ENCODE results near the gene CD83.

The CD83 gene

GRCh38 chr6:14125346-14125745 lies 7.8 kb downstream of the CD83 start:
- H3K9ac ChIP-seq (ENCODE audit: low read length): no peak overlapping the region
- H3K27ac ChIP-seq (ENCODE audit: low read depth, low read length): no peak overlapping the region
- no peaks in the 10 kb centered on the region for H3K9me3 ChIP-seq (ENCODE audit: control insufficient read depth, insufficient read depth, low read depth, low read length)
- peaks cover 30% of the 10 kb centered on the region for H3K4me1 ChIP-seq (ENCODE audit: control insufficient read depth, insufficient read depth, low read length)
- no peaks in the 10 kb centered on the region for H3K36me3 ChIP-seq (ENCODE audit: control insufficient read depth, insufficient read depth, low read length)
- no peaks in the 10 kb centered on the region for H3K27me3 ChIP-seq (ENCODE audit: control insufficient read depth, insufficient read depth, low read length)
- H3K4me3 ChIP-seq (ENCODE audit: low read depth, low read length): no peak overlapping the region

GRCh38 chr6:14126191-14126590 lies 8.6 kb downstream of the CD83 start:
- Histone ChIP-seq H3K36me3 (ENCODE audit: control insufficient read depth, insufficient read depth, low read length) (no peaks in the 10 kb centered on the region), H3K9ac (ENCODE audit: low read length) (no peak overlapping the region), H3K4me3 (ENCODE audit: low read depth, low read length) (no peak overlapping the region), H3K9me3 (ENCODE audit: control insufficient read depth, insufficient read depth, low read depth, low read length) (no peaks in the 10 kb centered on the region), H3K4me1 (ENCODE audit: control insufficient read depth, insufficient read depth, low read length) (peaks cover 30% of the 10 kb centered on the region), H3K27ac (ENCODE audit: low read depth, low read length) (no peak overlapping the region), H3K27me3 (ENCODE audit: control insufficient read depth, insufficient read depth, low read length) (no peaks in the 10 kb centered on the region)

GRCh38 chr6:14127611-14128010 lies 10.0 kb downstream of the CD83 start:
- Histone ChIP-seq H3K36me3 (ENCODE audit: control insufficient read depth, insufficient read depth, low read length) (no peaks in the 10 kb centered on the region), H3K9me3 (ENCODE audit: control insufficient read depth, insufficient read depth, low read depth, low read length) (no peaks in the 10 kb centered on the region), H3K4me1 (ENCODE audit: control insufficient read depth, insufficient read depth, low read length) (peaks cover 30% of the 10 kb centered on the region), H3K27ac (ENCODE audit: low read depth, low read length) (no peak overlapping the region), H3K4me3 (ENCODE audit: low read depth, low read length) (no peak overlapping the region), H3K27me3 (ENCODE audit: control insufficient read depth, insufficient read depth, low read length) (no peaks in the 10 kb centered on the region), H3K9ac (ENCODE audit: low read length) (no peak overlapping the region)

GRCh38 chr6:14128012-14128411 lies 10.4 kb downstream of the CD83 start:
- Histone ChIP-seq H3K9me3 (ENCODE audit: control insufficient read depth, insufficient read depth, low read depth, low read length) (no peaks in the 10 kb centered on the region), H3K27me3 (ENCODE audit: control insufficient read depth, insufficient read depth, low read length) (no peaks in the 10 kb centered on the region), H3K4me3 (ENCODE audit: low read depth, low read length) (no peak overlapping the region), H3K4me1 (ENCODE audit: control insufficient read depth, insufficient read depth, low read length) (peaks cover 30% of the 10 kb centered on the region), H3K9ac (ENCODE audit: low read length) (no peak overlapping the region), H3K36me3 (ENCODE audit: control insufficient read depth, insufficient read depth, low read length) (no peaks in the 10 kb centered on the region), H3K27ac (ENCODE audit: low read depth, low read length) (no peak overlapping the region)

GRCh38 chr6:14128746-14129145 lies 11.2 kb downstream of the CD83 start:
- Histone ChIP-seq H3K4me1 (ENCODE audit: control insufficient read depth, insufficient read depth, low read length) (peaks cover 30% of the 10 kb centered on the region), H3K36me3 (ENCODE audit: control insufficient read depth, insufficient read depth, low read length) (no peaks in the 10 kb centered on the region), H3K9me3 (ENCODE audit: control insufficient read depth, insufficient read depth, low read depth, low read length) (no peaks in the 10 kb centered on the region), H3K9ac (ENCODE audit: low read length) (no peak overlapping the region), H3K27me3 (ENCODE audit: control insufficient read depth, insufficient read depth, low read length) (no peaks in the 10 kb centered on the region), H3K27ac (ENCODE audit: low read depth, low read length) (no peak overlapping the region), H3K4me3 (ENCODE audit: low read depth, low read length) (no peak overlapping the region)

- Histone ChIP-seq H3K4me3 (ENCODE audit: low read depth, low read length) (no peak overlapping the region), H3K9ac (ENCODE audit: low read length) (no peak overlapping the region), H3K4me1 (ENCODE audit: control insufficient read depth, insufficient read depth, low read length) (peaks cover 30% of the 10 kb centered on the region), H3K27ac (ENCODE audit: low read depth, low read length) (no peak overlapping the region), H3K27me3 (ENCODE audit: control insufficient read depth, insufficient read depth, low read length) (no peaks in the 10 kb centered on the region), H3K36me3 (ENCODE audit: control insufficient read depth, insufficient read depth, low read length) (peaks cover 2% of the 10 kb centered on the region; the same call in 1 of the 2 replicates), H3K9me3 (ENCODE audit: control insufficient read depth, insufficient read depth, low read depth, low read length) (no peaks in the 10 kb centered on the region)
Observed at GRCh38 chr6:14129575-14129974, 12.0 kb downstream of the CD83 start.

- Histone ChIP-seq H3K4me3 (ENCODE audit: low read depth, low read length) (no peak overlapping the region), H3K36me3 (ENCODE audit: control insufficient read depth, insufficient read depth, low read length) (peaks cover 2% of the 10 kb centered on the region; the same call in 1 of the 2 replicates), H3K9me3 (ENCODE audit: control insufficient read depth, insufficient read depth, low read depth, low read length) (no peaks in the 10 kb centered on the region), H3K27ac (ENCODE audit: low read depth, low read length) (no peak overlapping the region), H3K9ac (ENCODE audit: low read length) (no peak overlapping the region), H3K27me3 (ENCODE audit: control insufficient read depth, insufficient read depth, low read length) (no peaks in the 10 kb centered on the region), H3K4me1 (ENCODE audit: control insufficient read depth, insufficient read depth, low read length) (peaks cover 30% of the 10 kb centered on the region)
Observed at GRCh38 chr6:14130435-14131075, 13.0 kb downstream of the CD83 start.

- H3K9ac ChIP-seq (ENCODE audit: low read length): no peak overlapping the region
- H3K4me1 ChIP-seq (ENCODE audit: control insufficient read depth, insufficient read depth, low read length): peaks cover 30% of the 10 kb centered on the region
- H3K27me3 ChIP-seq (ENCODE audit: control insufficient read depth, insufficient read depth, low read length): no peaks in the 10 kb centered on the region
- H3K4me3 ChIP-seq (ENCODE audit: low read depth, low read length): no peak overlapping the region
- H3K9me3 ChIP-seq (ENCODE audit: control insufficient read depth, insufficient read depth, low read depth, low read length): no peaks in the 10 kb centered on the region
- H3K27ac ChIP-seq (ENCODE audit: low read depth, low read length): no peak overlapping the region
- peaks cover 2% of the 10 kb centered on the region; the same call in 1 of the 2 replicates for H3K36me3 ChIP-seq (ENCODE audit: control insufficient read depth, insufficient read depth, low read length)
Observed at GRCh38 chr6:14131579-14131978, 14.0 kb downstream of the CD83 start.

GRCh38 chr6:14132244-14132920 lies 14.8 kb downstream of the CD83 start:
- no peak overlapping the region for H3K4me3 ChIP-seq (ENCODE audit: low read depth, low read length)
- peaks cover 28% of the 10 kb centered on the region for H3K4me1 ChIP-seq (ENCODE audit: control insufficient read depth, insufficient read depth, low read length)
- no peak overlapping the region for H3K9ac ChIP-seq (ENCODE audit: low read length)
- no peak overlapping the region for H3K27ac ChIP-seq (ENCODE audit: low read depth, low read length)
- no peaks in the 10 kb centered on the region for H3K9me3 ChIP-seq (ENCODE audit: control insufficient read depth, insufficient read depth, low read depth, low read length)
- H3K36me3 ChIP-seq (ENCODE audit: control insufficient read depth, insufficient read depth, low read length): peaks cover 2% of the 10 kb centered on the region; the same call in 1 of the 2 replicates
- H3K27me3 ChIP-seq (ENCODE audit: control insufficient read depth, insufficient read depth, low read length): no peaks in the 10 kb centered on the region

GRCh38 chr6:14132921-14133275 lies 15.3 kb downstream of the CD83 start:
- no peak overlapping the region for H3K27ac ChIP-seq (ENCODE audit: low read depth, low read length)
- no peaks in the 10 kb centered on the region for H3K9me3 ChIP-seq (ENCODE audit: control insufficient read depth, insufficient read depth, low read depth, low read length)
- H3K36me3 ChIP-seq (ENCODE audit: control insufficient read depth, insufficient read depth, low read length): peaks cover 2% of the 10 kb centered on the region; the same call in 1 of the 2 replicates
- no peak overlapping the region for H3K4me3 ChIP-seq (ENCODE audit: low read depth, low read length)
- H3K9ac ChIP-seq (ENCODE audit: low read length): no peak overlapping the region
- H3K27me3 ChIP-seq (ENCODE audit: control insufficient read depth, insufficient read depth, low read length): no peaks in the 10 kb centered on the region
- peaks cover 23% of the 10 kb centered on the region for H3K4me1 ChIP-seq (ENCODE audit: control insufficient read depth, insufficient read depth, low read length)

- no peak overlapping the region for H3K27ac ChIP-seq (ENCODE audit: low read depth, low read length)
- peaks cover 2% of the 10 kb centered on the region; the same call in 1 of the 2 replicates for H3K36me3 ChIP-seq (ENCODE audit: control insufficient read depth, insufficient read depth, low read length)
- H3K4me3 ChIP-seq (ENCODE audit: low read depth, low read length): no peak overlapping the region
- H3K9me3 ChIP-seq (ENCODE audit: control insufficient read depth, insufficient read depth, low read depth, low read length): no peaks in the 10 kb centered on the region
- no peaks in the 10 kb centered on the region for H3K27me3 ChIP-seq (ENCODE audit: control insufficient read depth, insufficient read depth, low read length)
- H3K4me1 ChIP-seq (ENCODE audit: control insufficient read depth, insufficient read depth, low read length): peaks cover 8% of the 10 kb centered on the region
- H3K9ac ChIP-seq (ENCODE audit: low read length): no peak overlapping the region
Observed at GRCh38 chr6:14134211-14134910, 16.8 kb downstream of the CD83 start.
